ENCODE data around the gene NFIX.

GRCh38 chr19:12959481-12959880 is 35.8 kb upstream of the NFIX start:
- no peak for TF ChIP-seq POLR2A (IDR thresholded peaks at IDR 0.05)
- TF ChIP-seq CTCF (IDR thresholded peaks at IDR 0.05) = no peak

All from ovary (tissue), 3 donors.